NCI-H524 (cell line): ENCODE results near the gene IBSP.

Experiments used
- DNase-seq, 2 experiments: peaks; one replicate each; lab custom pipeline; 2025; lab: John Stamatoyannopoulos, UW

Gene IBSP, protein sequence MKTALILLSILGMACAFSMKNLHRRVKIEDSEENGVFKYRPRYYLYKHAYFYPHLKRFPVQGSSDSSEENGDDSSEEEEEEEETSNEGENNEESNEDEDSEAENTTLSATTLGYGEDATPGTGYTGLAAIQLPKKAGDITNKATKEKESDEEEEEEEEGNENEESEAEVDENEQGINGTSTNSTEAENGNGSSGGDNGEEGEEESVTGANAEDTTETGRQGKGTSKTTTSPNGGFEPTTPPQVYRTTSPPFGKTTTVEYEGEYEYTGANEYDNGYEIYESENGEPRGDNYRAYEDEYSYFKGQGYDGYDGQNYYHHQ

DNA sequence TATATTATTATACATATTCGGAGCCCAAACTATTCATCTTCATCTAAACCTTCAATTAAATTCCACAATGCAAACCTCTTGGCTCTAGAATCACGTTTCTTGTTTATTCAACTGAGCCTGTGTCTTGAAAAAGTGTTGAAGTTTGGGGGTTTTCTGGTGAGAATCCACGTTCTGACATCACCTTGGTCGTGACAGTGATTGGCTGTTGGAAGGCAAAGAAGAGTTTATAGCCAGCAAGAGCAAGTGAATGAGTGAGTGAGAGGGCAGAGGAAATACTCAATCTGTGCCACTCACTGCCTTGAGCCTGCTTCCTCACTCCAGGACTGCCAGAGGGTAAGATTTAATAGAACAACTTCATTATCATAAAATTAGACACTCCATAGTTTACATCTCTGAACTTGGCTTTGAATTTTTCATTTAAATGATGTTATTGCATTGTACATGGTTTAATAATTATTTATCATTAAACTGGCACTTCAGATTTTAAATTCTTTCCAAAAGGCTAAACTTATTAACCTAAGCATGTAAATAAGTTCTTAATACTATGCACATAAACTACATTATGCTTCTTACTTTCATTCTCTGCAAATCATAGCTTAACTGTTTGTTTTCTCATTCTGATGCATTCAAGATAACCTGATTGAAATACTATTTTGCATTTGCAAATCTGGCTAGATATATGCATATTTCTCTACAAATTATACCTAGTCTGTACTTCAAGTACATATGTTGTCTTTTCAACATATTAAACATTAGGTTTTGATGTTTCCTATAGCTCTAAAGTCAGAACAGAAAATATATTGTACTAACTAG is at the start of gene IBSP:
Gene IBSP (plus strand): TSS at position 254 of the 813 bp plus-strand sequence. CDS start 2,808 bp downstream, outside the sequence.
- DNase-seq: no peak

DNA sequence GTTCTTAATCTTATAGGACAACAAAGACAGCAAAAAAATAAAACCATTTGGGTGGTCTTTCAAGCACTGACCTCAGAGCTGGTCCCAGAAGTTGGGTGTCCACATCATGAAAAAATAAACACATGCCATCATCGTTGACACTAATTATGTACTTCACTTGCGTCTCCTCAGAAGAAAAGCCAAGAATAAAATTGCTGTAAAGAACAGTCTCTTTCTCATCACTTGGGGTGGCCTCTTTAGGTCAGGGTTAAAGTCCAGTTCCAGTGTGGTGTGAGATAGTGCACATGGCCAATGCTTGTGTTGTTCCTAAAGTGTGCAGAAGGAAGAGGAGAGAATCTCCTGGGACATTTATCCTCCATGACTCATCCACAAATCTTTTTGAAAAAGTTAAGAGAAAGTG is 49.5 kb upstream of the IBSP start:
- DNase-seq: no peak

DNA sequence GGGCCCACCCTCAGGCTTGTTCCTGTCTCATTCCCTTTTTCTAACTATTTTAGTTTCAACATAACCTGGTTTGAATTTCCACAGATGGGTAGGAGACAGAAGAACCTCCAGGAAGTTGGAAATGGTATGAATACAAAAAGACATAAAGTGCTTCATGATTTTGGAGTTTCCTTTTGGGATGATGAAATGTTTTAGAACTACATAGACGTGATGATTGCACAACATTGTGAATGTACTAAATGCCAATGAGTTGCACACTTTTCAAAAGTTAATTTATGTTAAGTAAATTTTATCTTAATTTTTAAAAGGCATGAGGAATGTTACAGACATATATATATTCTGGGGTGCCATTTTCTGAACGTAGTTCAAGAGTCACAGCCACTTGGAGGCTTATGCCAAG is 41.1 kb upstream of the IBSP start:
- no peak for DNase-seq

DNA sequence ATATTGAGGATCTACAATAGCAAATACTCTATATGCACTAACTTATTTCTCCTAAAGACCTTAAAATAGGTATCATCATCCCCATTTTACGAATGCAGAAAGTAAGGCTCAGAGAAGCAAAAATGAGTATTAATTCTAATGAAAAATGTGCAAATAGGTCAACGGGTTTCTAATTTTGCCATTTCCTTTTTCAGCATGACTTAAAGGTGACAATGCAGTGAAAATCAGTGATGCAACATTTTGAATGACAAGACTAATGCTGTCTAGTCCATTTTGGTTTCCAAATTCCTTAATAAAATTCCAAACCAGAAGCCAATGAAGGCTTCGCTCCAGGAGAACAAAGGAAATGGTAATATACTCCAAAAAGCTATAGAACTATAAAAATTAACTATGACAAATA is 37.0 kb upstream of the IBSP start:
- no peak for DNase-seq

DNA sequence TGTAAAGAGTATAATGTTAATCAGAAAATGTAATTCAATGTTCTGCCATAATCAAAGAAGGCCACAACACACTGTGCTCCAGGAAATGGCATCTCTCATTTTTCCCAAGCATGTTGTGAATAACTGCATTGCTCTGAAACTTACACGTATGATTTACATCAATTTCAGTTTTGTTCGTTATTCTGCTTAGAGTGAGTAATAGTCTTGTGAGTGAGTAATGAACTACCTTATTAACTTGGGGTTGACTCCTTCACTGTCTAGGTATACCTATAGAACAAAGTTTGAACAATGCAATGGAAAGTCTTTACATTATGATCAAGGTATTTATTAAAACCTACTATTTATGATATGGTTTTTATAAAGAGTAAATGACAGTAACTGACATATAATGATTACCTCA is 17.8 kb upstream of the IBSP start:
- no peak for DNase-seq

DNA sequence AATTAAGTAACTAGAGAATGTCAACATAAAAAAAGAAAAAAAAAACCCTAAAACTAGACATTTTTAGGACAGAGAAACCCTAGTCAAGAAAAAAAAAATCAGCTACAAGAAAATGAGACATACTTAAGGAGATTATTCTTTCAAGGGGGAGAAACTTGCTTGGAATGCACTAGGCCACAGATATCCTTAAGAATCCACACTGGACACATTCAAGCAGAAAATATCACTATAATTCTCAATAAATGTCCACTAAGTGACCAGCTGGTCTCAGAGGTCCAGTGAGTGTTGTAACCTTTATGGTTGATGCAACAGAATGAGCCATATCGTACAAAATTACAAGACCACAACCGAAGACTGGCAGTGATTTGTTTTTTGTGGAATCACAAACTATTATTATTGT is 15.6 kb upstream of the IBSP start:
- DNase-seq: no peak

DNA sequence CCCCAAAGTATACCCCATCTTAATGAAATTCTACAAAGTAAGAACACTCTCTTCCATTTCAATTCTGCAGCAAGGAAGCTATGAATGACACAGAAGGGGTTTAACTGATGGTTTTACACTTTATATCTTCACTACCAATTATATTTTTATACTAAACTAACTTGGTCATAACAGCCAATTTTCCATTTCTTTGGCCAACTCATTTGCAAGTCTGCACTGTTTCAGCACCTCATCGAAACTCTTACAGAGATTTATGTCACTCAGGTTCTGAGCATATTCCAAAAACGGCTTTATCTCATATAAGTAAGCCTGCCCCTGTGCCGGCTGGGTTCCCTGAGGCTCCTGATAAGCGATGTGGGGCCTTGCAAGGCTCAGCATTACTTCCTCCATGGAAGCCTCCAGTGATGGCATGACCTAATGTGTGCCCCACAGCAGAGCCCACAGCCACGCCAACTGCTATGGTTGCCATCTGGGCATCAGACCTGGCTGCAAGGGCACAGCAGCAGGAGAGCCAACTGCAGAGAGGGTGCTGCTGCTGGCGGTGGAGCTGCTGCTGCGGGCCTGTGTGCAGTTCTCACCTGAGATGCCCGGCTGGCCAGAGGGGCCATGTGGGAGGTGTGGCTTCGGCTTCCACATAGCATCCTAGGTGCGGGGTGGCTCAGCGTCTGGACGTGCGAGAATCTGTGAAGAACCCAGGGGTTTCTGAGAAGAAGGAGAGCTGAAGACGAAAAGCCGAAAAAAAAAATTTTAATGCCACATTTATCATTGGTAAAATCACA is 13.4 kb upstream of the IBSP start:
- no peak for DNase-seq

DNA sequence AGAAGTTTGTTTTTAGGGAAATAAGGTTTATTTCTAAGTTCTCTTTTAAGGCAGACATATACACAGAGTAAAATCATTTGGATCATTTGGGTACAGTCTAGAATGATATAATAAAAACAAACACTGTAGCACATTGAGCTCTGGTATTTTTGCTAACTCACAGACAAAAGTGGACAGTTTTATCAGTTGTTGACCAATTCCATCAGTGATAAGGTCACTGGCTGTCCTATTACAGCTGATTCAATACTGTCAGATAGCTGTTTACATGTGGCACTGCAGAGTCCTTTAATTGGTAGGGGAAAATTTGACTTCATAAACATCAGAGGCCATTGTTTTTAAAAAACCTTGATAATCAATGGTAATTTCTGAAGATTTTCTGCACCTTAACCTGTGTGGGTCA is 3.5 kb downstream of the IBSP start:
- DNase-seq: no peak

DNA sequence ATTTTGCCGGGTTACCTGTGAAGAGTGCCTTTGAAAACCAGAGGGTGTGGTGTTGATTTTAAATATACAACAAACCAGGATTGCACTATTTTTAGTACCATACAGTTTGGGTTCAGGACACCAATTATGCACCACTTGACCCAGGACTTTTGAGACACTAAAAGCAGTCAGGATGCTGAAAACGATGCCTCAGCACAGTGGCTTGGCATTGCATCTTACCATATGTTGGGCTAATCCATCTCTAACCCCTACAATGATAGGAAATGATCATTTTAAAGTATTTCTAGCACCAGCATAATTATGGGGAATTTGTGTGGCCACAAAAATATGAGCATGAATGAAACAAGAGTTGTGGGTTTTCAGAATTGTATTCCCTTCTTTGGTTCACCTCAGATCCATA is 4.1 kb downstream of the IBSP start:
- no peak for DNase-seq

DNA sequence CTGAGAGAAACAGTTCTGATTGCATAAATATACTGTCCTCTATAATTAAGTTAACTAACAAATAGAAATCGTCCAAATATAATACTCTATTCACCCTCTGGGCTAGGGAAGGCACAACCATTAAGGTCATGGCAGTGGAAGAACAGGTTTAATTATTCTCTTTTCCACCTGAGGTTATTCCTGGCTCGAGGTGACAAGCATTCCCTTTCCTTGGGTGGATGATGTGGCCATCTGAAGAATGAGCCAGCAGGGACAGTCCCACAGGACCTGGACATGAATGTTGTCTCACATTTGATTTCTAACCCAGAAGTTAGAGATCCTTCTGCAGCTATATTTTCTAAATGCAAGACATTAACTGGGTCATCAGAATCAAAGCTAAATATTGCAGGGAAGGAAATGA is 5.5 kb downstream of the IBSP start:
- no peak for DNase-seq

DNA sequence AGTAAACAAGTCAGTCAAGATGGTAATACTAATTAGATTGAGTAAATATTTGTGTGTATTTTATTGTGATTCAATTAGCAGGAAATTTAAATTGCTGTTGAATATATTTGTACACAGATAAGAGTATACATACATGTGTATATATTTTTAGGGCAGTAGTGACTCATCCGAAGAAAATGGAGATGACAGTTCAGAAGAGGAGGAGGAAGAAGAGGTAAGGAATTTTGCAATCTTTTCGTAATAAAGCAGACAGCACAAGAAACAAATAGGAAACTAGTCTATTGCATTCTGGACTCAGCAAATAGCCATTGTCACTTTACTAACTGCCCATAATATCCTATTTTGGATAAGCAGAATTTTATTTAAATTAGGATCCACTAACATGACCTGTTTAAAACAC is 6.6 kb downstream of the IBSP start:
- DNase-seq: no peak

DNA sequence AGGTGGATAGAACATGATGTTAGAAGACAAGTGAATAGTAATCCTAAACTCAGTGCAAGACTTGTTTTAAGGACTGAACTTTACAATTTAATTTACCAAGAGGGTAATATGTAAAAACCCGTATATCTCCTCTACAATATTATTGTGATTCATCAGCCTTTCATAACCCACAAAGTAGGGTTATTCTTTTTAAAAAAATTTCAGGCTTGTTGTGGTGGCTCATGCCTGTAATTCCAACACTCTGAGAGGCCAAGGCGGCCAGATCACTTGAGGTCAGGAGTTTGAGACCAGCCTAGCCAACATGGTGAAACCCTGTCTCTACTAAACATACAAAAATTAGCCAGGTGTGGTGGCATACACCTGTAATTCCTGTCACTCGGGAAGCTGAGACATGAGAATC is 7.2 kb downstream of the IBSP start:
- no peak for DNase-seq

DNA sequence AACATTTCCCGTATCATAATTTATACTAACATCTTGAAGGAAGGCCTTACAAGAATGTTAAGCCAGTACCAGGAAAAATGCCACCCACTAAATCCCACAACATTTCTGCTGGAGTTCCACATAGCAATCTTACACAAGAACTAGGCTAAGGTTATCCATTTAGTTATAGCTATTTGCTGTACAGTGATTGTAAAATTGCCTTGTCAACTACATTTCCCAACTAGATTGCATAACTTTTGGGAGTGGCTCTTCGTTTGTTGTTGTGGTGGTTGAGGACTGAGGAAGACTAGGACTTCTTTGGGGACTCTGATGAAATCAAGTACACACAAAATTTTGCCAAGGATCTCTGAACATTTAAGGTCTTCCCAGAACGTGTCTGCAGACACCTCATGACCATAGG is 8.0 kb downstream of the IBSP start:
- no peak for DNase-seq

DNA sequence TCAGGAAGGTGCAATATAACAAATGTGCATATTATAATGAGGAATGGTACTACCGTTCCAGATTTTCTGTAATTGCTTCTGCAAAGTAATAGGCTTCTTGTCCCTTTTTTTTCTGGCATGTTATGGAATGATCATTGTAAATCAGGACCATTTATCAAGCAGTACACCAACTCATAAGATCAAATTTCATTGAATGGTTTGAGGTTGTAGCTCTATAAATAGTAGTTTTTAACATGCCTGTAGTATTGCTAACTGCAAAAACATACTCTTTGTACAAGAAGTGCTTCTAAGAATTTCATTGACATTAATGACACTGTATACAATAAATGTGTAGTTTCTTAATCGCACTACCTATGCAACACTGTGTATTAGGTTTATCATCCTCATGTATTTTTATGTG is 12.6 kb downstream of the IBSP start:
- DNase-seq: no peak

DNA sequence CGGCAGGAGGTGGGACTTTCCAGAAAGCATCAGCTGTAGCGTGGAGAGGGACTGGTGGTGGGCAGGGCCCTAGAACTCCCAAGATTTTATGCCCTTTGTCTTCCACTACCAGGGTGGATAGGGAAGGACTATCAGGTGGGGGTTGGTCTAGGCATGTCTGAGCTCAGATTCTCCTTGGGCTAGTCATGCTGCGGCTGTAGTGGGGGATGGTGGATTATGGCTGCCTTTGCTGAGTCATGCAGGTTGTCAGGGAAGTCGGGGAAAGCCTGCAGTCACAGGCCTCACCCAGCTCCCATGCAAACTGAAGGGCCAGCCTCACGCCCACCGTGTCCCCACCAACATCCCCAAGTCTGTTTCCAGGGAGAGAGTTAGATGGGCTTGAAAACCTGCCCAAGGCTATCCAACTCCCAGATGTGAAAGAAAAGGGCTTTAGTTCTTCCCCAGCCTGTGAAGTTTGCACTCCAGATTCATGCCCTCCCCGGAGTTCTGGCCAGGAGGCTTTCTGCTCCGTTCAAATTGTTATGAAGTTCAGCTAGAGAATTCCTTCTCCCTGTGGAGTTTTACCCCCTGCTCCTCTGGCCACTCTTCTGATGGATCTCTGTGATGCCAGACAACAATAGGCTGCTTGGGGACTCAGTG is 20.0 kb downstream of the IBSP start:
- DNase-seq: no peak

DNA sequence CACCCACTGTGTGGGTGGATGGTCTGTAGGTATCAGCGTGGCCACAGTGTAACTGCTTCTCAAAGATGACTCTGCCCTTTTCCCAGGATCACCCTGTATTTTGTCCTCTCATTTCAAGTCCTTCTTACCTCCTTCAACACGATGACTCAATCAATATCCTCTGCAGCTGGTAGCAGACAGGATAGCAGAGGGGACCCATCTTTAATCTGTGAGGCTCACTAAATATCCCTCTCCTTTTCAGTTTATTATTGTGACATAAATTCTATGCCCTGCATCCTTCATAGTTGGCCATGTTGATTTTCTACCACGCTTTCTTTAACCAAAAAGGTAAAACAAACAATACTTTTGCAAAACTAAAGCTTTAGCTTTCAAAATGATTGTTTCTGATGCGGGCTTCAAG is 23.8 kb downstream of the IBSP start:
- DNase-seq: no peak

DNA sequence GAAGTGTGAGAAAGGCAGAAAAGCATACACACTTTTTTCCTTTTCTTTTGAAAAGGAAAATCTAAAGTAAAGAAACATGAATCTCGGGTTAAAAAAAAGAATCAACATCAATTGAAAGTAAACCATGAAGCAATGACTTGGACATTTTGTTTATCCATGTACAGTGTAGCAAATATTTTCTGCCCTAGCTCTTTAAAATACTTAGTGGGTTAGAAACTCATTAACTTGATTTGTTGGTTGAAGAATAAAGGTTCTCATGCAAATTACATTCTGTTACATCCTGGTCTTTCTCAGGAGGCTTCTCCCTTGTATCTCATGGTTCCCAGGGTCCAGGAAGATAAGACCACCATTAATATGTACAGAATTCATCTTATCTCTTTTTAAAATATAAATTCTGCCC is 24.4 kb downstream of the IBSP start:
- no peak for DNase-seq

DNA sequence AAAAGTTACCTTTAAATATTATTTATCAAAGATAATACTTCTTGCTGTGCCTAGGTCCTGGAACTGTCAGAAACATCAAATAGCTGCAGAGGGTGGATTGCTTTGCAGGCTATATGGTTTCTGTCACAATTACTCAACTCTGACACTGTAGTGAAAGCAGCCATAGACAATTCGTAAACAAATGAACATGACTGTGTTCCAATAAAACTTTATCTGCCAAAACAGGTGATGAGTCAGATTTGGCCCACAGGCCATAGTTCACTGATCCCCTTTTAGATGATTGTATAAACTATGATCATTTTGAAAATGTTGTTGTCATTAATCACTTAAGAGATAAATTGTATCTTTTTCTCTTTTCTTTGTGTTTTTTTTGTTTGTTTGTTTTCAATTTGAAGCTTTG is 25.0 kb downstream of the IBSP start:
- DNase-seq: no peak

DNA sequence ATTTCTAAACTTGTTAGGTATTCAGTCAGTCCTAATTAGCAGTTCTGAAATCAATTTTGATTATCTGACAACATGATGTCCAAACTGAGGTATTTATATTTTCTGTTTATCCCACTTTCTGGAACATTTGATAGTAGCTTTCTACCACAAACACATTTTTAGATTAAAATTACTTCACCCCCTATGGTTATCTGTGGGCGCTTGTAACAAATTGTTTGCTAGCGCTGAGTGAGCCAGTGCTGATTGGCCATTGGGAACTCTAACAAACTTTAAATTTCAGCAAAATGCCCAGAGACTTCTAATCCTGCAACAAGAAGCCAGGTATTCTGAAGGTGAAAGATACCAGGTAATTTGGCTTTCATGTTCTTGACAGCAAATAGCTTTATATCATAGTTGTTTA is 33.3 kb downstream of the IBSP start, which contains the start of gene MEPE:
Gene MEPE (plus strand): TSS at position 301 of the 400 bp plus-strand sequence. CDS start 1,746 bp downstream, outside the sequence.
- no peak for DNase-seq

DNA sequence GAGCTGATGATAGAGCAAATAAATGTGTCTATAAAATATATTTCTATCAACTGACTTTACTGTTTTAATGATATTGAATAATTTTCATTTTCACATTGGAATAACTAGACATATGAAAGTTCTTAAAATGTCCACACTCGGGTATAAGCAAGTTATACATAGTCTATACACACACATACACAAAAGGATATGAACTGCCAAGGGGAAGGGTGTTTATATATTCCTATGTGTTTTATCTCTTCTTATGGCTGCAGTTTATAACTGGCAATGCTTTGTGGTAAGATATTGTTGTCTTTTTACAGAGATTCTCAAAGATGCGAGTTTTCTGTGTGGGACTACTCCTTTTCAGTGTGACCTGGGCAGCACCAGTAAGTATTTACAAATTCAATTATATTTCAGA is 35.0 kb downstream of the IBSP start:
- no peak for DNase-seq

DNA sequence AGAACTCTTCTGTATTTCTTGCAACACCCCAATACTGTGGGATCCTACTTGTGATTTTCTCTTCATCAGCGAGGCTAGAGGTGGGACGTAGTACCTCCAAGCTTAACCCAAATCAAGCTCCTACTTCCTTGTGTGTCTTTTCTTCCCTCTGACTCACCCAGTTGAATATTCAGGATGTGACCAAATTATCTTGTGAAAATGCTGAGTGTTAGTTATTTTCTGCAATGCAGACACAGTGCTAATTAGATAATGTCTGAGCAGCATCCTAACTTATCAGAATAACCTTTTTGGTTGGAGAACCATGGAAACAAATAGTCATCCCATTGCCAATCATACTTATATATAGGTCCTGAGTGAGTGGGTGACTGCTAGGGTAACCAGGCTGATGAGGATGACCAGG is 35.8 kb downstream of the IBSP start:
- no peak for DNase-seq

DNA sequence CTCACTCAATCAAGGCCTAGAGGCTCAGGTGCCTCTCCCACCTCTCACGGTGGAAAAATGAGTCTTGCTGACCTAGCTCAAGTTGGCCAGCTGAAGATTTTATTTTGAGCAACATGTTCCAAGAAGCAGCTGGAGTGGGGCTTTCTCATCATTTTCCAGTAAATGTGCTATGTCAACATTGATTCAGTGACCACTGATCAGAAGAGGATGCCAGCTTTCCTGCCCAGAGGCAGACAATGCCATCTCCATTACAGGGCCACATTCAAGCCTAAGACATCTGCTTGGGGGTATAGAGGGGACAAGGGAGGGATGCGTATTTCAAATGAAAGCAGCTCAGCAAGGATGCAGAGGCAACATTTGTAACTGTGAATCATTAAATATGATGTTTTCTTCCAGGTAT is 36.4 kb downstream of the IBSP start:
- DNase-seq: no peak
